ENCODE measurements around the gene CHST11.

- no peak for TF ChIP-seq CTCF (IDR thresholded peaks at IDR 0.05; ENCODE audit: low read depth, low read length, poor library complexity, severe bottlenecking)
- no peak for TF ChIP-seq EZH2phosphoT487 (IDR thresholded peaks at IDR 0.05; ENCODE audit: borderline replicate concordance, low read length)
Observed at GRCh38 chr12:104707194-104707593, 250.4 kb downstream of the CHST11 start.

Data from DOHH2 (cell line).